HCT116 (cell line): ENCODE measurements around the gene FIBP. TPM values are rescaled to one million over a fixed set of nuclear protein-coding genes. Genes with fewer than 3 reads are reported as not detected.

Experiments
- ATAC-seq: fragments of 200-7000 bp; cut with Tn5 transposase; 2 replicates; pipeline ENCODE4 v1.9.1; 2020; ENCODE audit warnings: mild to moderate bottlenecking, moderate library complexity
- BruUV-seq: library from RNA; stranded (reverse); fragments of 400-500 nt; replicated peaks from 2 replicates; lab custom pipeline; 2021; lab: Mats Ljungman, UMichigan
- CTCF ChIA-PET: fragments of 300-600 bp; sonication (Branson Sonifier 250); formaldehyde crosslinking; loops from one replicate; lab custom pipeline; 2021; ENCODE audit warnings: antibody characterized with exemption; lab: Charles Lee
- POLR2A ChIA-PET: fragments of 300-600, 350-600 bp; sonication (Branson Sonifier 250); formaldehyde crosslinking; loops from one replicate; lab custom pipeline; 2021; ENCODE audit warnings: antibody characterized with exemption; lab: Charles Lee
- RAD21 ChIA-PET, 2 experiments: fragments of 300-600 bp; sonication (Branson Sonifier 250); formaldehyde crosslinking; loops; one replicate each; lab custom pipeline; 2023; ENCODE audit warnings: low total read pairs in 2 of 2; ENCODE audit not compliant: uncharacterized antibody in 2 of 2, unreplicated experiment in 2 of 2, low non-redundant PET in 1 of 2; lab: Charles Lee
- DNase-seq: peaks from one replicate; pipeline ENCODE4 v3.0.0-alpha.2; 2010; ENCODE audit warnings: low read depth, low spot score
- H2AFZ ChIP-seq: fragments of 200-600 bp; shearing (Covaris generic), sonication (generic); 2 replicates; pipeline ENCODE4 v1.6.1; 2017; ENCODE audit warnings: low read depth, mixed run types, mixed read lengths, antibody characterized with exemption, low read length; ENCODE audit not compliant: poor library complexity, severe bottlenecking
- H3K27ac ChIP-seq: 2 replicates; pipeline ENCODE4 v1.5.1; 2012; ENCODE audit warnings: low read depth, low read length
- H3K27me3 ChIP-seq: fragments of 200-600 bp; sonication (generic); 2 replicates; pipeline ENCODE4 v1.6.1; 2016; ENCODE audit warnings: mixed run types, low read length, mixed read lengths; ENCODE audit not compliant: insufficient read depth
- H3K36me3 ChIP-seq, 2 experiments: fragments of 200-500 bp in 1 of 2; fragments of 200-600 bp in 1 of 2; sonication (Bioruptor generic) in 1 of 2; sonication (generic) in 1 of 2; 2 replicates each; pipeline versions ENCODE4 v1.5.1 to v1.6.1; 2014 to 2016; ENCODE audit warnings: low read length in 2 of 2, inconsistent platforms in 1 of 2, mixed read lengths in 1 of 2, mixed run types in 1 of 2; ENCODE audit not compliant: insufficient read depth in 2 of 2, control insufficient read depth in 1 of 2
- H3K4me1 ChIP-seq, 2 experiments: fragments of 200-600 bp in 1 of 2; sonication (generic) in 1 of 2; 2 replicates each; pipeline versions ENCODE4 v1.5.1 to v1.6.1; 2012 to 2017; ENCODE audit warnings: low read length in 2 of 2, inconsistent platforms in 1 of 2, mild to moderate bottlenecking in 1 of 2, mixed read lengths in 1 of 2, mixed run types in 1 of 2, moderate library complexity in 1 of 2; ENCODE audit not compliant: insufficient read depth in 2 of 2, control insufficient read depth in 1 of 2
- H3K4me2 ChIP-seq: fragments of 200-600 bp; sonication (generic); 2 replicates; pipeline ENCODE4 v1.6.1; 2017; ENCODE audit warnings: mixed run types, low read length, mixed read lengths
- H3K4me3 ChIP-seq, 2 experiments: fragments of 200-600 bp in 1 of 2; sonication (generic) in 1 of 2; replicated peaks in 1 of 2; 2 replicates each; pipeline ENCODE4 v1.5.1; 2011 to 2016; ENCODE audit warnings: low read length in 2 of 2, control low read depth in 1 of 2, low read depth in 1 of 2, mild to moderate bottlenecking in 1 of 2, mixed read lengths in 1 of 2, mixed run types in 1 of 2
- H3K79me2 ChIP-seq: fragments of 200-600 bp; sonication (generic); 2 replicates; pipeline ENCODE4 v1.6.1; 2017; ENCODE audit warnings: mild to moderate bottlenecking, mixed run types, low read length, moderate library complexity, mixed read lengths; ENCODE audit not compliant: insufficient read depth
- H3K9ac ChIP-seq: fragments of 200-600 bp; sonication (generic); 2 replicates; pipeline ENCODE4 v1.6.1; 2016; ENCODE audit warnings: low read length, mixed read lengths
- H3K9me2 ChIP-seq: fragments of 200-600 bp; sonication (generic), shearing (Covaris generic); 2 replicates; pipeline ENCODE4 v1.6.1; 2017; ENCODE audit warnings: mixed run types, mild to moderate bottlenecking, moderate library complexity; ENCODE audit not compliant: insufficient read depth
- H3K9me3 ChIP-seq, 2 experiments: fragments of 200-500 bp in 1 of 2; fragments of 200-600 bp in 1 of 2; sonication (Bioruptor generic) in 1 of 2; sonication (generic) in 1 of 2; 2 replicates each; pipeline ENCODE4 v1.6.1; 2014 to 2017; ENCODE audit warnings: low read length in 2 of 2, mixed read lengths in 2 of 2, inconsistent platforms in 1 of 2, low read depth in 1 of 2, mild to moderate bottlenecking in 1 of 2, mixed run types in 1 of 2, moderate library complexity in 1 of 2; ENCODE audit not compliant: control insufficient read depth in 1 of 2, insufficient read depth in 1 of 2
- H4K20me1 ChIP-seq: fragments of 200-600 bp; sonication (generic), shearing (Covaris generic); 2 replicates; pipeline ENCODE4 v1.6.1; 2017; ENCODE audit warnings: mixed run types, mild to moderate bottlenecking, moderate library complexity; ENCODE audit not compliant: insufficient read depth
- CBX3 ChIP-seq: IDR thresholded peaks from 2 replicates; pipeline ENCODE4 v1.6.1; 2012; ENCODE audit warnings: low read depth
- FOSL1 ChIP-seq: IDR thresholded peaks from 2 replicates; pipeline ENCODE4 v1.6.1; 2012; ENCODE audit warnings: low read depth
- POLR2A ChIP-seq: IDR thresholded peaks from 2 replicates; pipeline ENCODE4 v1.7.0; 2011; ENCODE audit warnings: borderline replicate concordance; ENCODE audit not compliant: insufficient read depth, insufficient read length; ENCODE audit errors: extremely low read depth
- ZBTB33 ChIP-seq: IDR thresholded peaks from 2 replicates; pipeline ENCODE4 v1.6.1; 2011; ENCODE audit warnings: mild to moderate bottlenecking, low read length, moderate library complexity; ENCODE audit not compliant: insufficient replicate concordance; ENCODE audit errors: extremely low read depth
- intact Hi-C: fragments of 100-400 bp; cut with micrococcal nuclease; formaldehyde crosslinking; loops from 2 replicates; pipeline ENCODE4 v1.10.0; 2022
- total RNA-seq: library from RNA; stranded (reverse); gene quantifications from one replicate; pipeline ENCODE4 v1.2.1, GENCODE V29; 2021; ENCODE audit not compliant: unreplicated experiment
- TF ChIP-seq, protein P1 (sequence below), 3 experiments: fragments of 200-600 bp in 1 of 3; sonication (generic) in 1 of 3; IDR thresholded peaks in 2 of 3; conservative IDR thresholded peaks in 1 of 3; 2 replicates each; pipeline ENCODE4 v1.5.1; 2012 to 2017; ENCODE audit warnings: low read depth in 2 of 3, low read length in 2 of 3, antibody characterized with exemption in 1 of 3, borderline replicate concordance in 1 of 3, control low read depth in 1 of 3, mild to moderate bottlenecking in 1 of 3, mixed read lengths in 1 of 3, mixed run types in 1 of 3, moderate library complexity in 1 of 3; ENCODE audit not compliant: insufficient read depth in 1 of 3

FIBP gene
- total RNA-seq, 1 experiment from 2014 or later, result 96.0 TPM

DNA sequence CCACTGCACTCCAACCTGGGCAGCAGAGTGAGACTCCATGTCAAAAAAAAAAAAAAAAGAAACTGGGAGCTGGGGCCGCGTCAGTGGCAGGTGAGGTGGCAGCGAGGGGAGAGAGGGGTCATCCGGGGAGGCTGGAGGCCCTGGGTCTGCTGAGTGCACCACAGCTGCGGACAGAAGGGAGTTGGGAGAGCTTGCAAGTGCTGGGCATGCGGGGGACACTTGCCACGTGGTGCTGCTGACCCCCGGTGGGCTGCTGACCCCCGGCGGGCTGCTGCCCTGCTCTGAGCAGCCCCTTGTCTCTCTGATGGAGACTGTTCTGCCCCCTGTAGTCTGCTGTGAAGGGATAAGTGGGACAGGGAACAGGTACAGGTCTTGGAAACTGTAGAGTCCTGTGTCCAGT is 33.6 kb upstream of the FIBP start:
- H3K9me2 ChIP-seq, result no peaks in the 10 kb centered on the region
- CTCF ChIA-PET, result no interaction called here
- no peaks in the 10 kb centered on the region for H3K27me3 ChIP-seq
- H2AFZ ChIP-seq, result no peak overlapping the region
- no peak for TF ChIP-seq POLR2A
- TF ChIP-seq FOSL1, result no peak
- no peak for TF ChIP-seq ZBTB33
- no peak for TF ChIP-seq CBX3
- TF ChIP-seq, protein P1, sequence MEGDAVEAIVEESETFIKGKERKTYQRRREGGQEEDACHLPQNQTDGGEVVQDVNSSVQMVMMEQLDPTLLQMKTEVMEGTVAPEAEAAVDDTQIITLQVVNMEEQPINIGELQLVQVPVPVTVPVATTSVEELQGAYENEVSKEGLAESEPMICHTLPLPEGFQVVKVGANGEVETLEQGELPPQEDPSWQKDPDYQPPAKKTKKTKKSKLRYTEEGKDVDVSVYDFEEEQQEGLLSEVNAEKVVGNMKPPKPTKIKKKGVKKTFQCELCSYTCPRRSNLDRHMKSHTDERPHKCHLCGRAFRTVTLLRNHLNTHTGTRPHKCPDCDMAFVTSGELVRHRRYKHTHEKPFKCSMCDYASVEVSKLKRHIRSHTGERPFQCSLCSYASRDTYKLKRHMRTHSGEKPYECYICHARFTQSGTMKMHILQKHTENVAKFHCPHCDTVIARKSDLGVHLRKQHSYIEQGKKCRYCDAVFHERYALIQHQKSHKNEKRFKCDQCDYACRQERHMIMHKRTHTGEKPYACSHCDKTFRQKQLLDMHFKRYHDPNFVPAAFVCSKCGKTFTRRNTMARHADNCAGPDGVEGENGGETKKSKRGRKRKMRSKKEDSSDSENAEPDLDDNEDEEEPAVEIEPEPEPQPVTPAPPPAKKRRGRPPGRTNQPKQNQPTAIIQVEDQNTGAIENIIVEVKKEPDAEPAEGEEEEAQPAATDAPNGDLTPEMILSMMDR (IDR thresholded peaks at IDR 0.05 in 2 of 3, conservative IDR thresholded peaks at IDR 0.05 in 1 of 3; ENCODE audit: borderline replicate concordance in 1 of 3, insufficient read depth in 1 of 3, low read depth in 2 of 3, low read length in 2 of 3), result no peak
- H3K9ac ChIP-seq, result no peak overlapping the region
- peaks cover 16 to 26% of the 10 kb centered on the region in 2 experiments for H3K4me1 ChIP-seq
- no peak overlapping the region for H3K4me3 ChIP-seq
- no peaks in the 10 kb centered on the region for H4K20me1 ChIP-seq
- intact Hi-C loops, result no loop called here
- no peak for ATAC-seq
- H3K36me3 ChIP-seq, result peaks cover 5 to 27% of the 10 kb centered on the region in 2 experiments; a peak in 3 of 4 replicates
- peaks cover 36% of the 10 kb centered on the region for H3K79me2 ChIP-seq
- no peak overlapping the region for H3K27ac ChIP-seq
- RAD21 ChIA-PET, result no interaction called here
- no peak overlapping the region for H3K4me2 ChIP-seq
- no peak for DNase-seq
- BruUV-seq, result no TSS peak
- H3K9me3 ChIP-seq, result no peaks in the 10 kb centered on the region
- POLR2A ChIA-PET, result no interaction called here
